ENCODE results near the gene SLC22A3. TPM values are rescaled to one million over a fixed set of nuclear protein-coding genes. Genes with fewer than 3 reads are reported as not detected.

The SLC22A3 gene
- total and polyA plus RNA-seq, 2 of the 13 experiments (the other 11 are each of a cell fraction or from before 2014, with no cell fraction given), result 12.0 to 31.5 TPM

GRCh38 chr6:160331204-160331603 lies 17.0 kb upstream of the SLC22A3 start:
- 36% methylated on average over 5 of the region's 5 CpGs for WGBS (ENCODE audit: low lambda C conversion rate)
- no peak overlapping the region for H3K9ac ChIP-seq (ENCODE audit: insufficient read depth, low read depth, low read length)
- no peak for FAIRE-seq
- no peaks in the 10 kb centered on the region for H3K4me1 ChIP-seq (ENCODE audit: insufficient read depth, low read length)
- no peak for DNase-seq (ENCODE audit: low spot score)
- peaks cover 0 to 35% of the 10 kb centered on the region in 2 experiments; a peak in 3 of 5 replicates for H3K27me3 ChIP-seq (ENCODE audit: control insufficient read depth in 1 of 2, insufficient read depth in 2 of 2, low read length in 2 of 2)
- H3K4me2 ChIP-seq (ENCODE audit: low read depth, low read length), result no peak overlapping the region
- H3K79me2 ChIP-seq (ENCODE audit: insufficient read depth, low read length), result no peaks in the 10 kb centered on the region
- CTCF ChIA-PET (ENCODE audit: low intra/inter-chr PET ratio, low total read pairs), result no interaction called here
- intact Hi-C loops (cut with micrococcal nuclease; ENCODE audit: unreplicated experiment), result no loop called here
- no peak overlapping the region for H2AFZ ChIP-seq (ENCODE audit: low read length)
- in situ Hi-C loops (cut with HindIII; ENCODE audit: extremely low pct_ligation_motif_present, low pct_unique_long_range_greater_than_20kb), result no loop called here
- no peak overlapping the region for H3K27ac ChIP-seq (ENCODE audit: extremely low read length, insufficient read depth, low read length)
- no peak overlapping the region for H3K4me3 ChIP-seq (replicated peaks in 1 of 3; ENCODE audit: insufficient read depth in 1 of 3, low read depth in 2 of 3, low read length in 3 of 3)
- no peaks in the 10 kb centered on the region for H4K20me1 ChIP-seq (ENCODE audit: insufficient read depth, low read length)
- ATAC-seq, result no peak
- H3K36me3 ChIP-seq (replicated peaks in 1 of 2; ENCODE audit: control insufficient read depth in 1 of 2, insufficient read depth in 2 of 2, low read length in 2 of 2), result no peaks in the 10 kb centered on the region
- no peaks in the 10 kb centered on the region for H3K9me3 ChIP-seq (ENCODE audit: low read length)
- BruUV-seq (replicated peaks), result no TSS peak
- TF ChIP-seq NBN (conservative IDR thresholded peaks at IDR 0.05), result no peak
- TF ChIP-seq ZNF317 (CRISPR knock-in tag; IDR thresholded peaks at IDR 0.05), result no peak
- no peak for TF ChIP-seq HOXA9 (CRISPR knock-in tag; IDR thresholded peaks at IDR 0.05; ENCODE audit: borderline replicate concordance)
- TF ChIP-seq TGIF2 (CRISPR knock-in tag; IDR thresholded peaks at IDR 0.05), result no peak
- TF ChIP-seq ZNF562 (CRISPR knock-in tag; IDR thresholded peaks at IDR 0.05; ENCODE audit: borderline replicate concordance), result no peak
- no peak for TF ChIP-seq FOXK1 (CRISPR knock-in tag; IDR thresholded peaks at IDR 0.05; ENCODE audit: borderline replicate concordance, low read depth)
- TF ChIP-seq LBX2 (CRISPR knock-in tag; IDR thresholded peaks at IDR 0.05; ENCODE audit: borderline replicate concordance), result no peak
- no peak for TF ChIP-seq MTA1 (CRISPR knock-in tag; IDR thresholded peaks at IDR 0.05; ENCODE audit: borderline replicate concordance)
- TF ChIP-seq NFATC3 (CRISPR knock-in tag; IDR thresholded peaks at IDR 0.05), result no peak
- TF ChIP-seq ZNF678 (CRISPR knock-in tag; IDR thresholded peaks at IDR 0.05), result no peak
- no peak for TF ChIP-seq FOXM1 (CRISPR knock-in tag; IDR thresholded peaks at IDR 0.05)
- TF ChIP-seq ZNF337 (CRISPR knock-in tag; IDR thresholded peaks at IDR 0.05; ENCODE audit: borderline replicate concordance, low read depth), result no peak
- TF ChIP-seq ZNF367 (CRISPR knock-in tag; IDR thresholded peaks at IDR 0.05; ENCODE audit: borderline replicate concordance), result no peak
- no peak for TF ChIP-seq RFXAP (CRISPR knock-in tag; IDR thresholded peaks at IDR 0.05; ENCODE audit: borderline replicate concordance)
- POLR2A ChIA-PET, result no interaction called here

Data from HepG2 (cell line).